ENCODE measurements around the gene BTBD2.

Gene BTBD2

GRCh38 chr19:2012941-2013682 lies 2.4 kb downstream of the BTBD2 start:
- TF ChIP-seq REST (IDR thresholded peaks at IDR 0.05; ENCODE audit: insufficient read depth in 1 of 2, low read depth in 2 of 2, low read length in 2 of 2) (no peak), POLR2AphosphoS5 (IDR thresholded peaks at IDR 0.05; ENCODE audit: low read depth, low read length) (no peak; the same call in 1 of the 2 replicates)

GRCh38 chr19:2011169-2011568 lies 4.3 kb downstream of the BTBD2 start:
- no peak for TF ChIP-seq REST (IDR thresholded peaks at IDR 0.05; ENCODE audit: insufficient read depth in 1 of 2, low read depth in 2 of 2, low read length in 2 of 2)
- no peak for TF ChIP-seq SIN3A (IDR thresholded peaks at IDR 0.05; ENCODE audit: borderline replicate concordance, insufficient read depth, low read length)
- TF ChIP-seq POLR2AphosphoS5 (IDR thresholded peaks at IDR 0.05; ENCODE audit: low read depth, low read length): no peak
- no peak for TF ChIP-seq FOXP2 (optimal IDR thresholded peaks at IDR 0.05; ENCODE audit: borderline replicate concordance, extremely low read depth, extremely low read length, insufficient read depth)
- no peak for TF ChIP-seq TAF1 (IDR thresholded peaks at IDR 0.05; ENCODE audit: borderline replicate concordance, insufficient read depth, low read length)

- TF ChIP-seq SIN3A (IDR thresholded peaks at IDR 0.05; ENCODE audit: borderline replicate concordance, insufficient read depth, low read length): no peak
- no peak for TF ChIP-seq POLR2AphosphoS5 (IDR thresholded peaks at IDR 0.05; ENCODE audit: low read depth, low read length)
- TF ChIP-seq FOXP2 (optimal IDR thresholded peaks at IDR 0.05; ENCODE audit: borderline replicate concordance, extremely low read depth, extremely low read length, insufficient read depth): no peak
- no peak for TF ChIP-seq TAF1 (IDR thresholded peaks at IDR 0.05; ENCODE audit: borderline replicate concordance, insufficient read depth, low read length)
- no peak for TF ChIP-seq REST (IDR thresholded peaks at IDR 0.05; ENCODE audit: insufficient read depth in 1 of 2, low read depth in 2 of 2, low read length in 2 of 2)
Observed at GRCh38 chr19:2010135-2010668, 5.3 kb downstream of the BTBD2 start.

GRCh38 chr19:2003874-2004273 lies 11.6 kb downstream of the BTBD2 start:
- TF ChIP-seq POLR2AphosphoS5 (IDR thresholded peaks at IDR 0.05; ENCODE audit: low read depth, low read length): no peak
- no peak for TF ChIP-seq REST (IDR thresholded peaks at IDR 0.05; ENCODE audit: insufficient read depth in 1 of 2, low read depth in 2 of 2, low read length in 2 of 2)
- TF ChIP-seq TAF1 (IDR thresholded peaks at IDR 0.05; ENCODE audit: borderline replicate concordance, insufficient read depth, low read length): no peak
- TF ChIP-seq FOXP2 (optimal IDR thresholded peaks at IDR 0.05; ENCODE audit: borderline replicate concordance, extremely low read depth, extremely low read length, insufficient read depth): no peak
- no peak for TF ChIP-seq SIN3A (IDR thresholded peaks at IDR 0.05; ENCODE audit: borderline replicate concordance, insufficient read depth, low read length)

Measured in PFSK-1 (cell line).